GM20000 (cell line): ENCODE results near the gene VPS13D.

Experiments used
- DNase-seq: peaks from one replicate; pipeline ENCODE4 v3.0.0; 2012; ENCODE audit warnings: low spot score
- CTCF ChIP-seq: IDR thresholded peaks from 2 replicates; pipeline ENCODE4 v1.5.1; 2012; ENCODE audit warnings: mild to moderate bottlenecking, control low read depth; ENCODE audit errors: extremely low read depth, missing control alignments

Gene VPS13D

GRCh38 chr1:12505639-12506280 lies 275.9 kb downstream of the VPS13D start:
- no peak for DNase-seq
- TF ChIP-seq CTCF, result no peak

- TF ChIP-seq CTCF, result no peak
Measured at GRCh38 chr1:12506281-12507280, 276.8 kb downstream of the VPS13D start.

GRCh38 chr1:12507631-12508030 lies 277.8 kb downstream of the VPS13D start:
- DNase-seq, result no peak
- no peak for TF ChIP-seq CTCF

More at GRCh38 chr1:12506281-12507280, 276.8 kb downstream of the VPS13D start:
- DNase-seq, result no peak

- TF ChIP-seq CTCF, result no peak
- no peak for DNase-seq
Measured at GRCh38 chr1:12508849-12509248, 279.0 kb downstream of the VPS13D start.

GRCh38 chr1:12511128-12511484 lies 281.3 kb downstream of the VPS13D start:
- TF ChIP-seq CTCF, result no peak
- DNase-seq, result no peak

GRCh38 chr1:12511516-12512468 lies 282.0 kb downstream of the VPS13D start:
- TF ChIP-seq CTCF, result no peak
- no peak for DNase-seq
